Mucosa of descending colon (tissue), 3 donors: ENCODE results near the gene BAIAP2. TPM values are rescaled to one million over a fixed set of nuclear protein-coding genes. Genes with fewer than 3 reads are reported as not detected.

Experiments used
- ATAC-seq: fragments of 200-7000 bp; cut with Tn5 transposase; one replicate; pipeline ENCODE4 v1.9.1; 2020; ENCODE audit warnings: mild to moderate bottlenecking, moderate library complexity
- DNase-seq, 3 donors: peaks; one replicate each; pipeline ENCODE4 v3.0.0-alpha.2; 2020
- H3K36me3 ChIP-seq: fragments of 200-600 bp; one replicate; pipeline ENCODE4 v1.8.0; 2021; ENCODE audit warnings: low read depth, mild to moderate bottlenecking
- H3K4me1 ChIP-seq: fragments of 200-600 bp; one replicate; pipeline ENCODE4 v1.8.0; 2021; ENCODE audit warnings: low read depth, mild to moderate bottlenecking
- H3K4me3 ChIP-seq: fragments of 200-600 bp; one replicate; pipeline ENCODE4 v1.8.0; 2021; ENCODE audit warnings: mild to moderate bottlenecking
- H3K9me3 ChIP-seq: fragments of 200-600 bp; one replicate; pipeline ENCODE4 v1.8.0; 2021; ENCODE audit warnings: mild to moderate bottlenecking
- CTCF ChIP-seq: fragments of 200-600 bp; IDR thresholded peaks from one replicate; pipeline ENCODE4 v1.8.0; 2022; ENCODE audit warnings: antibody characterized with exemption, mild to moderate bottlenecking
- intact Hi-C, 2 donors: fragments of 100-400 bp; cut with DNase I in 1 of 2; cut with micrococcal nuclease in 1 of 2; formaldehyde crosslinking; loops; one replicate each; pipeline versions ENCODE4 v1.11.0 to v1.11.1; 2022; cut with DNase I, micrococcal nuclease
- total RNA-seq, 3 donors: library from RNA; stranded (reverse); fragmentation: NEBNext Ultra II Directional in 2 of 3; extraction: Animal tissue kit (Norgen Biotek cat#: 25700) in 2 of 3; gene quantifications; one replicate each; pipeline versions ENCODE4 v1.2.1 to v1.2.4, GENCODE V29; 2021 to 2023
- donor health status: DM: no; HTN: no; CAD: no; lungs with moderate emphysema.
- donor health status: DM: no; HTN: no; CAD: no.
- donor health status: DM: no; HTN: yes; CAD: no.

BAIAP2 gene
- total RNA-seq, 3 donors from 2014 or later, result 11.6 to 76.7 (median 19.4) TPM

DNA sequence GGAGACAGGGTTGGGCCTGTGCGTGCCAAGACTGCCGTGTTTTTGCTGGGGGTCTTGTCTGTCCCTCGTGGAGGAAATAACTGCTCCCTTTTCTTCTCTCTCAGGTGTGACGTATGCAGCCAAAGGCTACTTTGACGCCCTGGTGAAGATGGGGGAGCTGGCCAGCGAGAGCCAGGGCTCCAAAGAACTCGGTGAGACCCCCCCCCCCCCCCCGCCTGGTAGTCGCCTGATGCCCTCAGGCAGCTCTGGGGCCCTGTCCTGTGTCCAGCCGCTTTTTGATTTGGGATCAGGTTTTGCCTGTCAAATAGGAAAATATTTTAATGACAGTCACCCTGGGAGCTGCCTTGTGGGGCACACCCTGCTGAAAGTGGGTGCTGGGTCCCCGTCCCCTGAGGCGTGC, 22.8 kb downstream of the BAIAP2 start:
- ATAC-seq, result no peak
- DNase-seq, result no peak
- intact Hi-C loops, result no loop called here
- Histone ChIP-seq H3K9me3 (no peaks in the 10 kb centered on the region), H3K4me1 (peaks cover 9% of the 10 kb centered on the region), H3K4me3 (no peak overlapping the region), H3K36me3 (no peaks in the 10 kb centered on the region)
- no peak for TF ChIP-seq CTCF

DNA sequence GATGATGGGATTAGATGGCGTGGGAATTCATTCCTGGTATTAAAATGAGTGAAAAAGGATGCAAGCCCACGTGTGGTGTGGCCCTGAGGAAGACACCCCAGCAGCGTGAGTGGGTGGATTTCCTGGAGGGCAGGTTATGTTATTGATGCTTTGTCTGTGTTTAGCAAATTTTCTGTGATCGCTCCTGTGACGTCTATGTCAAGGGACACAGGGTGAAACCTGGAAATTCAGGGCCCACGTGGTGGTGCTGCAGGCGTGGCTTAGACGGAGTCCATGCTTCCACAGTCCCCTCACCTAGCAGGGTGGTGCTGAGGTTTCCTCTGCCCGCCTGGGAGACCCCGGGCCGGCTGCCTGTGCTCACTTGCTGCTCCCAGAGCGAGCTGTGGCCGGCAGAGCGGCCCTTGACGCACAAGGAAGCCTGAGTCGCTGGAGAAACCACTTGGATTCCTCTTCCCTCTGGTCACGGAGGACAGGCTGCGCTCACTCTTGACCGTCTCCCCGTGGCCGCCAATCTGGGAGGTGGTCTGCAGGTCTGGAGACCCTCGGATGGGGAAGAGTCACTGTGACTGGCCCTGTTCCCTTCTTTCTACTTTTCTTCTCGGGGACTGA, 23.4 kb downstream of the BAIAP2 start:
- DNase-seq, result no peak
- no peak for ATAC-seq
- no peak for TF ChIP-seq CTCF
- Histone ChIP-seq H3K4me1 (peaks cover 9% of the 10 kb centered on the region), H3K4me3 (no peak overlapping the region), H3K9me3 (no peaks in the 10 kb centered on the region), H3K36me3 (no peaks in the 10 kb centered on the region)
- intact Hi-C loops, result no loop called here

DNA sequence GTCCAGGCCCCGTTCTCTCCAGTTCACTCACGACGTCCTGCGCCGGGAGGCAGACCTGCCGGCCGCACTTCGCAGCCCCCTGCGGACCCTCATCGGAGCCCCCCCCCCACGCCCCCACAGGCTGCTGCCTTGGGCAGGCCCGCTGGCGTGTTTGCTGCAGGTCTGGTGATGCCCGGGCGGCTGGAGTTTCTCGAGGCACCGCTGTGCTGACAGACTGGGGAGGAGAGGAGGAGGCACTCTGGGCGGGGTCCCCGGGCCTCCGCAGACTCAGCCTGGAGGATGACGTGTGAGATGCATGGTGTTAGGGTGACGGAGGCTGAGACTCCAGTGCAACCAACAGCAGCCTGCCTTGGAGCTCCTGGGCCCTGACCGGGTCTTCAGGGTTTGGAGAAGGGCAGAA, 24.1 kb downstream of the BAIAP2 start:
- intact Hi-C loops, result no loop called here
- H3K4me3 ChIP-seq, result no peak overlapping the region
- no peak for TF ChIP-seq CTCF
- H3K4me1 ChIP-seq, result peaks cover 14% of the 10 kb centered on the region
- ATAC-seq (no peak), DNase-seq (no peak)
- no peaks in the 10 kb centered on the region for H3K36me3 ChIP-seq
- H3K9me3 ChIP-seq, result no peaks in the 10 kb centered on the region

DNA sequence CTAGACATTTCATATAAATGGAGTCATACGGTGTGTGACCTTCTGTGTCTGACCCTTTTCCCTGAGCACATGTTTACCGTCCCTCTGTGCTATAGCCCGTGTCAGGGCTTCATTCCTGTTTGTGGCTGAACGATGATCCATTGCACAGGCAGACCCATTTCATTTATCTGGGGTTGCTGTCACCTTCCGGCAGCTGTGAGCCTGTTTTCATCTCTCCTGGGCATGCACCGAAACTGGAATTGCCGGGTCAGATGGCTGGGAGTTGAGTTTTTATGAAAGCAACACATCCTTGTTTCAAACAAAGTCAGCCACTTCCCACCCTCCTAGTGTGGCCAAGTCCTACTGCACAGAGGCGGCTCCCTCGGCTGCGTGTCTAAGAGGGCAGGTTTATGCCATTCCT, 25.5 kb downstream of the BAIAP2 start:
- H3K4me3 ChIP-seq, result no peak overlapping the region
- ATAC-seq, result no peak
- H3K9me3 ChIP-seq, result no peaks in the 10 kb centered on the region
- no peaks in the 10 kb centered on the region for H3K36me3 ChIP-seq
- H3K4me1 ChIP-seq, result peaks cover 18% of the 10 kb centered on the region
- intact Hi-C loops, result no loop called here
- no peak for TF ChIP-seq CTCF
- DNase-seq, result no peak

GRCh38 chr17:81061027-81061735, 26.2 kb downstream of the BAIAP2 start:
- no peaks in the 10 kb centered on the region for H3K36me3 ChIP-seq
- DNase-seq (no peak), ATAC-seq (peak; percentile 31)
- H3K4me1 ChIP-seq, result peaks cover 18% of the 10 kb centered on the region
- no peak for TF ChIP-seq CTCF
- no peaks in the 10 kb centered on the region for H3K9me3 ChIP-seq
- intact Hi-C loops, result no loop called here
- no peak overlapping the region for H3K4me3 ChIP-seq
